ENCODE data around the gene AKAP7.

Gene AKAP7

GRCh38 chr6:131331873-131332781 lies 196.9 kb downstream of the AKAP7 start:
- TF ChIP-seq, protein P1, sequence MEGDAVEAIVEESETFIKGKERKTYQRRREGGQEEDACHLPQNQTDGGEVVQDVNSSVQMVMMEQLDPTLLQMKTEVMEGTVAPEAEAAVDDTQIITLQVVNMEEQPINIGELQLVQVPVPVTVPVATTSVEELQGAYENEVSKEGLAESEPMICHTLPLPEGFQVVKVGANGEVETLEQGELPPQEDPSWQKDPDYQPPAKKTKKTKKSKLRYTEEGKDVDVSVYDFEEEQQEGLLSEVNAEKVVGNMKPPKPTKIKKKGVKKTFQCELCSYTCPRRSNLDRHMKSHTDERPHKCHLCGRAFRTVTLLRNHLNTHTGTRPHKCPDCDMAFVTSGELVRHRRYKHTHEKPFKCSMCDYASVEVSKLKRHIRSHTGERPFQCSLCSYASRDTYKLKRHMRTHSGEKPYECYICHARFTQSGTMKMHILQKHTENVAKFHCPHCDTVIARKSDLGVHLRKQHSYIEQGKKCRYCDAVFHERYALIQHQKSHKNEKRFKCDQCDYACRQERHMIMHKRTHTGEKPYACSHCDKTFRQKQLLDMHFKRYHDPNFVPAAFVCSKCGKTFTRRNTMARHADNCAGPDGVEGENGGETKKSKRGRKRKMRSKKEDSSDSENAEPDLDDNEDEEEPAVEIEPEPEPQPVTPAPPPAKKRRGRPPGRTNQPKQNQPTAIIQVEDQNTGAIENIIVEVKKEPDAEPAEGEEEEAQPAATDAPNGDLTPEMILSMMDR (IDR thresholded peaks at IDR 0.05), result no peak
- no peaks in the 10 kb centered on the region for H3K79me2 ChIP-seq
- no peaks in the 10 kb centered on the region for H3K36me3 ChIP-seq (ENCODE audit: control insufficient read depth, insufficient read depth, low read length)
- H3K9ac ChIP-seq, result no peak overlapping the region
- H3K27me3 ChIP-seq (ENCODE audit: control insufficient read depth, insufficient read depth, low read length), result no peaks in the 10 kb centered on the region
- H3K9me3 ChIP-seq (ENCODE audit: control insufficient read depth, low read length), result no peaks in the 10 kb centered on the region
- H3K4me3 ChIP-seq (ENCODE audit: low read depth, low read length), result no peak overlapping the region
- no peak overlapping the region for H3K27ac ChIP-seq
- no peak overlapping the region for H2AFZ ChIP-seq
- H3K4me2 ChIP-seq (ENCODE audit: low read length), result no peak overlapping the region
- no peaks in the 10 kb centered on the region for H3K4me1 ChIP-seq

All from parathyroid adenoma (tissue), 2 donors.